ENCODE data around the gene NOSTRIN.

Gene NOSTRIN

DNA sequence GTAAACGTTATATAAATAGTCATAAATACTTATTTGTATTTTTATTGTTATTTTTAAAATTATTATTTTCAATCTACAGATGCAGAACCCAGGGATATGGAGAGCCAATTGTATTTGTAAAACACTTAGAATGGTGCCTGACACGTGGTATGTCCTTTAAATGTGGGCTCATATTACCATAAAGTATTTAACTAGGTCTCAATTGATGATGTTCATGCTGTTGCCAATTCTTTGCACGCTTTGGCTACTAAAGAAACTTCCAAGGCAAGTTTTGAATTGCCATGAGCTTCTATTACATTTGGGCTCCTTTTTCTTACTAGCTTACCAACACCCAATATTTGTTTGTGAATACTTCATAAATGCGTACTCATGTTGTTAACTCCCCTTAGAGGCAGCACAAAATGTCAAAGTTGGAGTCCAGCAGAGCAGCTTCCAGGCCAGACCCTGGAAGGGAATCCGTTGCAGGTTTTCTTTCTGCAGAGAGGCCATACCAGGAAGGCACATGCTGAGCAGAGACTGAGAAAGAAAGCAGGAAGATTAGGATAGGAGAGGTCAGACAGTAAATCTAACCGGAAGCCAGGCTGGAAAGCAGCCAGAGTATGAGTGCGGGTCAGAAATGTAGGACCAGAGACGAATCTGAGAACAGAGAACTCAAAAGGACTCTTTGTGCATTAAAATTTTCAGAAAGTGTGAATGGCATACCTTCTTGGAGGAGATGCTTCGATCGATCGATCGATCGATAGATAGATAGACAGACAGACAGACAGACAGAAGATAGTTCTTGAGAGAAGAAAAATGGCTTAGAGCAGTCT lies 4.2 kb upstream of the NOSTRIN start:
- Histone ChIP-seq H2BK5ac (ENCODE audit: low read length) (no peak overlapping the region), H3K27me3 (ENCODE audit: insufficient read depth, low read length, poor library complexity) (no peaks in the 10 kb centered on the region), H3K56ac (ENCODE audit: low read length) (peak overlapping the region; percentile 26), H3K27ac (ENCODE audit: low read depth, low read length) (no peak overlapping the region), H4K8ac (ENCODE audit: low read depth, low read length) (no peak overlapping the region), H2BK120ac (ENCODE audit: low read depth, low read length) (no peak overlapping the region), H2BK15ac (replicated peaks; ENCODE audit: low read depth) (no peak overlapping the region), H4K5ac (ENCODE audit: low read length) (no peak overlapping the region), H3K36me3 (ENCODE audit: control insufficient read depth, insufficient read depth, low read length) (no peaks in the 10 kb centered on the region), H3K9ac (ENCODE audit: low read length) (no peak overlapping the region), H3K4me2 (ENCODE audit: low read length) (no peak overlapping the region), H3K79me2 (ENCODE audit: control insufficient read depth, insufficient read depth, low read length) (no peaks in the 10 kb centered on the region), H3K23ac (ENCODE audit: low read length) (no peak overlapping the region), H3K4me3 (ENCODE audit: low read length) (no peak overlapping the region), H3K4me1 (ENCODE audit: control insufficient read depth, low read depth, low read length) (peaks cover 3% of the 10 kb centered on the region), H3K18ac (ENCODE audit: low read length) (no peak overlapping the region), H3K4ac (ENCODE audit: low read depth, low read length) (no peak overlapping the region), H3K79me1 (ENCODE audit: low read length) (no peaks in the 10 kb centered on the region), H2AK5ac (ENCODE audit: low read length) (no peak overlapping the region)
- WGBS (ENCODE audit: extremely low coverage, insufficient coverage, low lambda C conversion rate): no CpG with 5 or more reads among the region's 13 CpGs
- DNase-seq: peak; percentile 84

DNA sequence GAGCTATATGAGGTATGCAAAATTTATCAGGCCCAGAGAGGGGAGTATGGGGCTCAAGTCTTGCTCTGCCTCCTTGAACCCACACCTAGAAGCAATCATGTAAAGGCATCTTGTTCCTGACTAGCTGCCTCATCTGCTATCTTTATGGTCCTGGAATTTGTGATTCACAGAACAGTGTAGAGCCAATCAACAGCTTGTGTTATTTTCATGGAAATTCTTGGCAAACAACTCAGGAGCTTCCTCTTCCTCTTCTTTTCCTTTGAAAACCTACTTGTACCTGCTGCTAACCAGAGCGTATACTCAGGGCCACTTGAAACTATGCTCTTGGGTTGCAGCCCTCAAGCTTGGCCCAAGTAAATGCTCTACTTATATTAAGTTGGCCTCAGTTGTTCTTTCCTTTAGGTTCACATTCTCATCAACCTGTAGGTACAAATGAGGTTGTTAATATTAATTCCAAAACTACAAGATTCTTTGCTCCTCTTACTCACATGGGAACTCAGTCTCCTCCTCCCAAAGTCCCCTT lies 3.5 kb upstream of the NOSTRIN start:
- Histone ChIP-seq H2AK5ac (ENCODE audit: low read length) (no peak overlapping the region), H3K27me3 (ENCODE audit: insufficient read depth, low read length, poor library complexity) (no peaks in the 10 kb centered on the region), H3K56ac (ENCODE audit: low read length) (peak overlapping the region; percentile 26), H4K8ac (ENCODE audit: low read depth, low read length) (no peak overlapping the region), H3K9ac (ENCODE audit: low read length) (no peak overlapping the region), H3K79me1 (ENCODE audit: low read length) (no peaks in the 10 kb centered on the region), H3K36me3 (ENCODE audit: control insufficient read depth, insufficient read depth, low read length) (no peaks in the 10 kb centered on the region), H3K23ac (ENCODE audit: low read length) (no peak overlapping the region), H3K4me2 (ENCODE audit: low read length) (no peak overlapping the region), H2BK15ac (replicated peaks; ENCODE audit: low read depth) (no peak overlapping the region), H2BK120ac (ENCODE audit: low read depth, low read length) (no peak overlapping the region), H3K27ac (ENCODE audit: low read depth, low read length) (no peak overlapping the region), H3K4me3 (ENCODE audit: low read length) (no peak overlapping the region), H4K5ac (ENCODE audit: low read length) (no peak overlapping the region), H3K4me1 (ENCODE audit: control insufficient read depth, low read depth, low read length) (peaks cover 3% of the 10 kb centered on the region), H2BK5ac (ENCODE audit: low read length) (no peak overlapping the region), H3K18ac (ENCODE audit: low read length) (no peak overlapping the region), H3K4ac (ENCODE audit: low read depth, low read length) (no peak overlapping the region), H3K79me2 (ENCODE audit: control insufficient read depth, insufficient read depth, low read length) (no peaks in the 10 kb centered on the region)
- WGBS (ENCODE audit: extremely low coverage, insufficient coverage, low lambda C conversion rate): no CpG with 5 or more reads among the region's 1 CpG
- peak; percentile 23 for DNase-seq

DNA sequence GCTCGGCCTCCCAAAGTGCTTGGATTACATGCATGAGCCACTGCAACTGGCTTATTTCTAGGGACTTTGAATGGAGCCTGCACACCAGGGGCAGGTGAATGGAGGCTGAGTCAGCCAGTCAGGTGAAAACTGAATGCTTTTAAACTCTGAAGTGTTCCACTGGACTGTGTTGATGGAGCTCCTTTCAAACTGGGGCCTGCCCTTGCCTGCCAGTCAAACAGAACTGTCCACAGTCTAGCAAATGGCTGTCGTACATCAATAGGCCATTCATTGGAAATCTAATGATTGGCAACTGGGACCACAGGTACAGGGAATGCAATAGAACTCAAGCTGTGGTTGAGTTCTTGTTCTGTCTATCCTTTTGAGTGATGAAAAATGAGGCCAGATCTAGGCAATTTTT lies 966 bp upstream of the NOSTRIN start:
- DNase-seq: no peak
- no peak overlapping the region for H2AK5ac ChIP-seq (ENCODE audit: low read length)
- no peak overlapping the region for H3K9ac ChIP-seq (ENCODE audit: low read length)
- no peak overlapping the region for H4K5ac ChIP-seq (ENCODE audit: low read length)
- no peak overlapping the region for H3K18ac ChIP-seq (ENCODE audit: low read length)
- peaks cover 3% of the 10 kb centered on the region for H3K4me1 ChIP-seq (ENCODE audit: control insufficient read depth, low read depth, low read length)
- H3K36me3 ChIP-seq (ENCODE audit: control insufficient read depth, insufficient read depth, low read length): no peaks in the 10 kb centered on the region
- no CpG with 5 or more reads among the region's 2 CpGs for WGBS (ENCODE audit: extremely low coverage, insufficient coverage, low lambda C conversion rate)
- no peaks in the 10 kb centered on the region for H3K79me2 ChIP-seq (ENCODE audit: control insufficient read depth, insufficient read depth, low read length)
- H2BK5ac ChIP-seq (ENCODE audit: low read length): no peak overlapping the region
- no peak overlapping the region for H2BK15ac ChIP-seq (replicated peaks; ENCODE audit: low read depth)
- H3K27me3 ChIP-seq (ENCODE audit: insufficient read depth, low read length, poor library complexity): no peaks in the 10 kb centered on the region
- H2BK120ac ChIP-seq (ENCODE audit: low read depth, low read length): no peak overlapping the region
- H3K23ac ChIP-seq (ENCODE audit: low read length): no peak overlapping the region
- H3K79me1 ChIP-seq (ENCODE audit: low read length): no peaks in the 10 kb centered on the region
- H3K4me3 ChIP-seq (ENCODE audit: low read length): no peak overlapping the region
- no peak overlapping the region for H3K27ac ChIP-seq (ENCODE audit: low read depth, low read length)
- H3K4me2 ChIP-seq (ENCODE audit: low read length): no peak overlapping the region
- no peak overlapping the region for H3K56ac ChIP-seq (ENCODE audit: low read length)
- H3K4ac ChIP-seq (ENCODE audit: low read depth, low read length): no peak overlapping the region
- H4K8ac ChIP-seq (ENCODE audit: low read depth, low read length): no peak overlapping the region

DNA sequence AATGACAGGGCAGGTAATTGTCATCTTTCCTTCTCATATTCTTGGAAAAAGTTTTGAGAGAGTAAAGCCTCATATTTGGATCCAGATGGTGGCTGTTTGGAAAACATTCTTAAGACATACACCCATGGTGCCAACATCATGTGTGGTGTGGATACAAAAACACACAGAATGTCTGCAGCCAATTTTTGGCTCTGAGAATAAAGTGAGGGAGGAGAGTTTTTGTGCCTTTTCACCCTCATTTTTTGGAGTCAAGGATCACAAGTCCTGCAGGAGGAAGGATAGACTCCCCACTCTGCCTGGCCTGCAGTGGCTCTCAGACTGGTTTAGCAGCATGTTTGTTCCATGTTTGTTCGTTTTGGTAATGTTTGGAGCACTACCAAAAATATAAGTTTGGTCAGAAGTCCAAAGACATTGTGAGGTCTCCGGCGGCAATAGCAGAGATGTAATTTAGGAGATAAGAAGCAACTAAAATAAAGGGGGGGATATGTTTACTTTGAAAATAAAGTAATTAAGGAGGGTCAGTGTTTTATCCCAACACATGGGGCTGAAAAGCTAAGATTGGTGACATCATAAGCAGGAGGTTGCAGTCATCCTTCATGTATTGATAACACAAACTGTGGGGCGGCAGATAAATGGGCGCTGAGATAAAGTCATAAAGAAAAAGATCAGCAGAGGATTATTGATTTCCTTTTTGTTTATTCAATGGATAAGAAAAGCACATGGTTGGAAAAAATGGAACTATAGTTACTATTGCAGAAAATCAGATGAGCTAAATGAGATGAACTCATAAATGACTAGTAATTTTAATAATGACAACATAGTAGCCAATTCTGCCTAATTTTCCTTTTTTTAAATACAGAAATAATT lies 655 bp downstream of the NOSTRIN start:
- Histone ChIP-seq H2AK5ac (ENCODE audit: low read length) (no peak overlapping the region), H3K4me1 (ENCODE audit: control insufficient read depth, low read depth, low read length) (peaks cover 3% of the 10 kb centered on the region), H4K8ac (ENCODE audit: low read depth, low read length) (no peak overlapping the region), H3K79me2 (ENCODE audit: control insufficient read depth, insufficient read depth, low read length) (no peaks in the 10 kb centered on the region), H3K27me3 (ENCODE audit: insufficient read depth, low read length, poor library complexity) (no peaks in the 10 kb centered on the region), H3K56ac (ENCODE audit: low read length) (no peak overlapping the region), H3K79me1 (ENCODE audit: low read length) (no peaks in the 10 kb centered on the region), H2BK5ac (ENCODE audit: low read length) (no peak overlapping the region), H3K4me2 (ENCODE audit: low read length) (no peak overlapping the region), H3K36me3 (ENCODE audit: control insufficient read depth, insufficient read depth, low read length) (no peaks in the 10 kb centered on the region), H4K5ac (ENCODE audit: low read length) (no peak overlapping the region), H3K4ac (ENCODE audit: low read depth, low read length) (no peak overlapping the region), H2BK15ac (replicated peaks; ENCODE audit: low read depth) (no peak overlapping the region), H3K18ac (ENCODE audit: low read length) (no peak overlapping the region), H3K23ac (ENCODE audit: low read length) (no peak overlapping the region), H3K4me3 (ENCODE audit: low read length) (no peak overlapping the region), H3K9ac (ENCODE audit: low read length) (no peak overlapping the region), H3K27ac (ENCODE audit: low read depth, low read length) (no peak overlapping the region), H2BK120ac (ENCODE audit: low read depth, low read length) (no peak overlapping the region)
- WGBS (ENCODE audit: extremely low coverage, insufficient coverage, low lambda C conversion rate): no CpG with 5 or more reads among the region's 5 CpGs
- DNase-seq: no peak

DNA sequence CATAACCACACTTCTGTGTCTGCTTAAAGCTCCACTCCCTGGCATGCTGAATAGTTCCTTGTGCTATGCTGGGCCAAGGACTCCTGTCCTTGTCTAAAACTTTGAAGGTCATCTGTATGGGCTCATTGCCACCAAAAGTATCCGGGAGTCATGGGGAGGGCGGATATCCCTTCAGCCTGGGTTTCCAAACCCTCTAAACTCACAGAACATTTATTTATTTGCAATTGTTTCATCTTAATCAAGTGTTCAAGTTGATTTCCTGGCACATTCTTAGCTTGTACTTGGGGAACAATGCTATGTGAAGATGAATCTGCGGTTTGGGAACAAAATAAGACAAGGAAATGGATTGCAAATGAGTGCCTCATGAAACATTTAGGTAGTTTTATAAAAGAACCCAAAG lies 1.8 kb downstream of the NOSTRIN start:
- no peak overlapping the region for H3K9ac ChIP-seq (ENCODE audit: low read length)
- H2BK5ac ChIP-seq (ENCODE audit: low read length): no peak overlapping the region
- H2BK120ac ChIP-seq (ENCODE audit: low read depth, low read length): no peak overlapping the region
- no peak overlapping the region for H3K56ac ChIP-seq (ENCODE audit: low read length)
- H3K4me2 ChIP-seq (ENCODE audit: low read length): no peak overlapping the region
- no peak overlapping the region for H4K5ac ChIP-seq (ENCODE audit: low read length)
- H2AK5ac ChIP-seq (ENCODE audit: low read length): no peak overlapping the region
- H3K23ac ChIP-seq (ENCODE audit: low read length): no peak overlapping the region
- H3K18ac ChIP-seq (ENCODE audit: low read length): no peak overlapping the region
- H3K27me3 ChIP-seq (ENCODE audit: insufficient read depth, low read length, poor library complexity): no peaks in the 10 kb centered on the region
- no peak overlapping the region for H4K8ac ChIP-seq (ENCODE audit: low read depth, low read length)
- no peaks in the 10 kb centered on the region for H3K79me2 ChIP-seq (ENCODE audit: control insufficient read depth, insufficient read depth, low read length)
- no peaks in the 10 kb centered on the region for H3K79me1 ChIP-seq (ENCODE audit: low read length)
- WGBS (ENCODE audit: extremely low coverage, insufficient coverage, low lambda C conversion rate): no CpG with 5 or more reads among the region's 3 CpGs
- H3K27ac ChIP-seq (ENCODE audit: low read depth, low read length): no peak overlapping the region
- no peaks in the 10 kb centered on the region for H3K4me1 ChIP-seq (ENCODE audit: control insufficient read depth, low read depth, low read length)
- no peaks in the 10 kb centered on the region for H3K36me3 ChIP-seq (ENCODE audit: control insufficient read depth, insufficient read depth, low read length)
- H3K4ac ChIP-seq (ENCODE audit: low read depth, low read length): no peak overlapping the region
- H2BK15ac ChIP-seq (replicated peaks; ENCODE audit: low read depth): no peak overlapping the region
- no peak for DNase-seq
- H3K4me3 ChIP-seq (ENCODE audit: low read length): no peak overlapping the region
